Articular chondrocyte of knee joint (primary cell): ENCODE measurements around the gene RIMBP2. TPM values are rescaled to one million over a fixed set of nuclear protein-coding genes. Genes with fewer than 3 reads are reported as not detected.

Experiments used
- total RNA-seq: library from RNA; depleted of rRNA; stranded (reverse); fragments of >200 nt; gene quantifications from 2 replicates; pipeline ENCODE4 v1.2.3, GENCODE V29; 2012

RIMBP2 gene, protein sequence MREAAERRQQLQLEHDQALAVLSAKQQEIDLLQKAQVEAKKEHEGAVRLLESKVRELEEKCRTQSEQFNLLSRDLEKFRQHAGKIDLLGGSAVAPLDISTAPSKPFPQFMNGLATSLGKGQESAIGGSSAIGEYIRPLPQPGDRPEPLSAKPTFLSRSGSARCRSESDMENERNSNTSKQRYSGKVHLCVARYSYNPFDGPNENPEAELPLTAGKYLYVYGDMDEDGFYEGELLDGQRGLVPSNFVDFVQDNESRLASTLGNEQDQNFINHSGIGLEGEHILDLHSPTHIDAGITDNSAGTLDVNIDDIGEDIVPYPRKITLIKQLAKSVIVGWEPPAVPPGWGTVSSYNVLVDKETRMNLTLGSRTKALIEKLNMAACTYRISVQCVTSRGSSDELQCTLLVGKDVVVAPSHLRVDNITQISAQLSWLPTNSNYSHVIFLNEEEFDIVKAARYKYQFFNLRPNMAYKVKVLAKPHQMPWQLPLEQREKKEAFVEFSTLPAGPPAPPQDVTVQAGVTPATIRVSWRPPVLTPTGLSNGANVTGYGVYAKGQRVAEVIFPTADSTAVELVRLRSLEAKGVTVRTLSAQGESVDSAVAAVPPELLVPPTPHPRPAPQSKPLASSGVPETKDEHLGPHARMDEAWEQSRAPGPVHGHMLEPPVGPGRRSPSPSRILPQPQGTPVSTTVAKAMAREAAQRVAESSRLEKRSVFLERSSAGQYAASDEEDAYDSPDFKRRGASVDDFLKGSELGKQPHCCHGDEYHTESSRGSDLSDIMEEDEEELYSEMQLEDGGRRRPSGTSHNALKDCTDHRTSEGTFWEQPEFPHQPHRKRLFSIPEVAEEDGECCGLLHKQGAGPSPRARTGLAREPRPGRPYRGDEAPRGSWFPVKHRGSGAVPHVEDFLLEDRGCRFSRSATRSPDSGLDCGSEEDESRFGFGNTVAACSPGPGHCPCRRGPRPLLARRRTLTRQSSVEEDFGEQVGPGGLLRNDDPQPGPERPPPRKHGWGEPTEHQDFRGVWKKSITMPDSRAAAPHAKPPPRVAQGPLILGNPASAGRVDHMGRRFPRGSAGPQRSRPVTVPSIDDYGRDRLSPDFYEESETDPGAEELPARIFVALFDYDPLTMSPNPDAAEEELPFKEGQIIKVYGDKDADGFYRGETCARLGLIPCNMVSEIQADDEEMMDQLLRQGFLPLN (N-terminal part only)
- 0.86 and 0.91 TPM in 2 replicates for total RNA-seq

DNA sequence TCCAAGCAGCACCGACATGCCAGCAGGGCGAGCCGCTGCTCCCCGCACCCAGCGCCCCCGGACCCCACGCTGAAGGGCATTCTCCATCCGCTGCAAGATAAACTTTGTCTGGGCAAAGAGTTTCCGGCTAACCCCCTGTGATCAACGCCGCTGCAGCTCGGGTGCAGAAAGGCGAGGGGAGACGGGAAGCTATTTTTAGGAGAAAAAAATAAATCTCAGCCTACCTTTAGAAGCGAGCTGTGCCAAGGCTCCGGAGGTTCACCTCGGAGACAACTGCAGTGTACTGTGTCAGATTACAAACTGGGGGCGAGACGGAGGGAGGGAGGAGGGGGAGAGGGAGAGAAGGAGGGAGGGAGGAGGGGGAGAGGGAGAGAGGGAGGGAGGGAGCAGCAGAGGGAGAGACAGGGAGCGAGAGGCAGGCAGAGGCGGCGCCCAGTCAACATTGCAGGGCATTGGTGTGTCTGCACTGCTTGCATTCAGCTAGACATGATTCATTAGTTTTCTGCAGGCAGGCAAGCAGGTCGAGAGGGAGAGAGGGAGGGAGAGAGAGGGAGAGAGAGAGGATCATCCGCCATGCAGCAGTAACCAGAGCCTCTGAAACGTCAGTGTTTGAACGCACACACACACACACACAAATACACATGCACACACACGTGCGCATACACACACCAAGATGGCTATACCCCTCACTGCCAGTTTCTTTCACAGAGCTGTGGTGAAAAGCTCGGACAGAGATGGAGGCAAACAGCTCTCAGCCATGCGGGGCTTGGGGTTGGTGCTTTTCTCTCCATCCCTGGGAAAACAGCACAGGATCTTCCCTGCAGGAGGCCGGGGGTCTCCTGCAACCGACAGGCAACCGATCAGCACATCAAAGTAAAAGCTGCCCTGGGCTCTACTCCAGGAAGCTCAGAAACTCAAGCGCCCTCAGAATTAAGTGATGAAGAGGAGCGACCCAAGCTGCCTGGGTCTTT, at the start of gene RIMBP2:
RIMBP2 (minus strand) TSS at position 302 of the 971 bp plus-strand sequence. CDS start 237,286 bp downstream, outside the sequence.

Other genes with a start within 250 kb of the RIMBP2 start
- 48.5 and 55.7 TPM in 2 replicates for gene STX2, start 123.0 kb upstream of the RIMBP2 start, total RNA-seq
- 468 and 488 TPM in 2 replicates for gene RAN, start 155.8 kb upstream of the RIMBP2 start, total RNA-seq
- gene ADGRD1, start 237.6 kb upstream of the RIMBP2 start, total RNA-seq: 1.7 and 1.8 TPM in 2 replicates